GM19023 (cell line): ENCODE measurements around the gene RXFP4.
"Not testable (repeated sequence)": the region's sequence is repeated elsewhere in the genome, so short reads cannot be mapped to it uniquely, and the experiment has no call there.

Source experiments
- ATAC-seq: cut with Tn5 transposase; IDR thresholded peaks from one replicate; pipeline ENCODE4 v1.9.1; 2021; ENCODE audit warnings: mild to moderate bottlenecking, moderate library complexity; ENCODE audit not compliant: unreplicated experiment

Gene RXFP4, protein sequence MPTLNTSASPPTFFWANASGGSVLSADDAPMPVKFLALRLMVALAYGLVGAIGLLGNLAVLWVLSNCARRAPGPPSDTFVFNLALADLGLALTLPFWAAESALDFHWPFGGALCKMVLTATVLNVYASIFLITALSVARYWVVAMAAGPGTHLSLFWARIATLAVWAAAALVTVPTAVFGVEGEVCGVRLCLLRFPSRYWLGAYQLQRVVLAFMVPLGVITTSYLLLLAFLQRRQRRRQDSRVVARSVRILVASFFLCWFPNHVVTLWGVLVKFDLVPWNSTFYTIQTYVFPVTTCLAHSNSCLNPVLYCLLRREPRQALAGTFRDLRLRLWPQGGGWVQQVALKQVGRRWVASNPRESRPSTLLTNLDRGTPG

DNA sequence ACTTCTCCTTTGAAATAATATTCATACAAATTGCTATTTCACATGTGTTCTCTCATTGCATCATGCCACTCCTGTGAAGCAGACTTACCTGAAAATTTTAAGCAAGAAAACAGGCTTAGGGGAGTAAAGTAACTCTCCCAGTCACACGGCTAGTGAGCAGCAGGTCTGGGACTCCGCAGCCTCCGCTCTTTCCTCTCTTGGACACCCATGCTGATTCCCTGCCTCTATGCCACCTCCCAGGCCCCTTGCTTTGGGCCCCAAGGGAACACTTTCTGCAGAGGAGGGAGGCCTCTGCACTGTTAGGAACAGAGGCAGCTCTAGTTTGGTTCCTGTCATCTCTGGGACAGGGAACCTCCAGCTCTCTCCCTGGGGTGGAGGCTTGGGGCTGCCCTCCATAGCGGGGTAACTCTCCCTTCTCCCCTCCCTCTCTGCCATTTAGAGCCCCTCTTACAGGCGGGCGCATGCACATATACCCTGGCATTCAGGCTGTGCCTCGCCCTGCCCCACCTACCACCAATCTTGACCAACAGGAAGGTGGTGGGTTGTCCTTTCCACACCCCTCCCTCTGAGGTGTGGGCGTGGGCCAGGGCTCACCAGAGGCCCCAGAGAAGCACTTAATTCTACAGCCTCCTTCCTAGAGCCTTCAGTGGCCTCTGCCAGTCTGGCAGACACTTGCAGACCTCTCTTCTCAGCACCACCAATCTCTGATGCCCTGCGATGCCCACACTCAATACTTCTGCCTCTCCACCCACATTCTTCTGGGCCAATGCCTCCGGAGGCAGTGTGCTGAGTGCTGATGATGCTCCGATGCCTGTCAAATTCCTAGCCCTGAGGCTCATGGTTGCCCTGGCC, at the start of gene RXFP4:
TSS of gene RXFP4 (plus strand) at position 646 of the 852 bp plus-strand sequence. CDS start at position 718, 72 bp downstream.
- no peak for ATAC-seq

DNA sequence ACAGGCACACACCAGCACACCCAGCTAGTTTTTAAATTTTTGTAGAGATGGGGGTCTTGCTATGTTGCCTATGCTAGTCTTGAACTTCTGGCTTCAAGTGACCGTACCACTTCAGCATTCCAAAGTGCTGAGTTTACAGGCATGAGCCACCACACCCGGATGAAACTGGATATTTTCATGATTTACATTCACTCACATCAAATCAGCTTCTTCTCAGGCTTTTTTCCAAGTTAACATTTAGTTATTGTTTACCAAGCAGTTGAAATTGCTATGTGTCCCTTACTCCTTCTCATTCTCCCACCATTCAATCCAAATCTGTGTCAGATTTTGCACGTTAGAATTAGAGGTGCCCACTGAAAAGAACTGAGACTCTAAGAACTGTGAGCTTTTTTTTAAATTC, 48.6 kb upstream of the RXFP4 start:
- no peak for ATAC-seq

DNA sequence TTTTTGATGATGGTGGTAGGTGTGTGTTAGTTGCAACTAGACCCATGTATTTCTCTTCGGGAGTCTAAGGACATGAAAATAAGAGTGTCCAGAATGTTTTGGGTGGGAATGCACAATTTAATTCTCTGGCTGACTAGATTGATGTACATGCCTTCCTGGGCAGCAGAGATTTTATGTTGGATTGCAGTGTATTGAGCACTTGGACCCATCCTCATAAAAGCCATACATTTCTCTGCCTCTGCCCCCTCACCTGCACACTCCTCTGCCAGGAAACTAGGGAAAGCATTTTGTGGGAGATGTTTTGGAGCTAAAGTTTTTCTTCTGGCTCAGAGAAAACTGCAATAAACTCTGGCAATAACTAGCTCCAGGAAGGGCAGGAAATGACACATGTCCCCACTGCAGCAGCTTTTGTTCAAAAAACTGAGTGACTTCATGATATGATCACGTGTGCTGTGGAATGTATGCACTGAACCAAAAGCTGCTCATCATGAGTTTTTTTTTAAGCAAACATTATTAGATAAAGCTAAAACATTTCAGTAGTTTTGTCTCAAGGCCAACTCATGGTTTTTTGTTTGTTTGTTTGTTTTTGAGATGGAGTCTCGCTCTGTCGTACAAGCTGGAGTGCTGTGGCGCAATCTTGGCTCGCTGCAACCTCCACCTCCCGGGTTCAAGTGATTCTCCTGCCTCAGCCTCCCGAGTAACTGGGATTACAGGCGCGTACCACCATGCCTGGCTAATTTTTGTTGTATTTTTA, 47.9 kb upstream of the RXFP4 start:
- ATAC-seq = no peak

DNA sequence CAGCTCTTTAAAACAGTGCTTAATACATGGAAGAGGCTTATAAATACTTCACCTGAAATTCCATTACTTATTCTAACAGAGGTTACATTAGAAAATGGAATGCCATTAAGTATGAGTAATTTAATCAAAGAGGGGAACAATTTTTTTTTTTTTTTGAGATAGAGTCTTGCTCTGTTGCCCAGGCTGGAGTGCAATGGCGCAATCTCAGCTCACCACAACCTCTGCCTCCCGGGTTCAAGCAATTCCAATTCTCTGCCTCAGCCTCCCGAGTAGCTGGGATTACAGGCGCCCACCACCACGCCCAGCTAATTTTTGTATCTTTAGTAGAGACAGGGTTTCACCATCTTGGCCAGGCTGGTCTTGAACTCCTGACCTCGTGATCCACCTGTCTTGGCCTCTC, 45.8 kb upstream of the RXFP4 start:
- not testable (repeated sequence) for ATAC-seq

DNA sequence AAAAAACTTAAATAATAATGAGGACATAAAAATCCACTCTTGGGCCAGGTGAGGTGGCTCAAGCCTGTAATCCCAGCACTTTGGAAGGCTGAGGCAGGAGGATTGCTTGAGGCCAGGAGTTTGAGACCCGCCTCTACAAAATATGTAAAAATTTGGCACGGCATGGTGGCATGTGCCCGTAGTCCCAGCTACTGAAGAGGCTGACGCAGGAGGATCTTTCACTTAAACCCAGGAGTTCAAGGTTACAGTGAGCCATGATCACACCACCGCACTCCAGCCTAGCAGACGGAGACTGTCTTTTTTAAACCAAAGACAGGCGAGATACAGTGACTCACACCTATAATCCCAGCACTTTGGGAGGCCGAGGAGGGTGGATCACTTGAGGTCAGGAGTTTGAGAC, 45.0 kb upstream of the RXFP4 start:
- ATAC-seq = not testable (repeated sequence)

DNA sequence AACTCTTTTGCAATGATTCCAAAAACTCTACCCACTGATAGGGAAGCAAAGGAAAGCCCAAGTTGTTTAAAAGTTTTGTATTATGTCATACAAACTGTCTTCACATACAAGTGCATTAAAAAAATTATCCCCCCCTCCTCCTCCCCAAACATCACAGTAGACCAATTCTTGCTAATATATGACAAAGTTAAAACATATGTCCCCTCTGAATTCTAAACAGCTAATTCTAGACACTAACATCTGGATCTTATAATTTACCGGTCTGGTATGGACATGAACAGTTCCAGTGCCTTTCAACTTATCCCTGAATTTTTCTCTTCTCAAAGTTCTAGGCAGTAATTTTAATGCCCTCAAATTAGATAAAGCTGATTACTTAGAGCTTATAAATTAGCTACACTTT, 43.7 kb upstream of the RXFP4 start:
- no peak for ATAC-seq

DNA sequence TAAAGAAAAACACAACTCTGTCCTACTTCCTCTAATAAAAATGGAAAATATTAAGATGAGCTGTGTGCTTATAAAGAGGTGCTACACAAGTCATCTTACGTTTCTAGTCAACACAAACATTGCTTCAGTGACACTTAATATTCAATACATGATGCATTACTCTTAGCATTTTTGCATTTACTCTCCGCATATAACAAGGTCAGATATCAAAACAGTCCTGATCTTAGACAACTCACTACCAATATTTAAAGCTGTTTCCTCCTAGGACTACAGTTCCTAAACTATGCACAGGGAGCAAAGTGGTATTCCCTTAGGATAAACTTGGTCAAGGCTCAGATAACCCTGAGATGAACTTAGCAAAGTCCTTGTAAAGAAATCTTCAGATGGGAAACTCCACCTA, 42.5 kb upstream of the RXFP4 start:
- no peak for ATAC-seq

DNA sequence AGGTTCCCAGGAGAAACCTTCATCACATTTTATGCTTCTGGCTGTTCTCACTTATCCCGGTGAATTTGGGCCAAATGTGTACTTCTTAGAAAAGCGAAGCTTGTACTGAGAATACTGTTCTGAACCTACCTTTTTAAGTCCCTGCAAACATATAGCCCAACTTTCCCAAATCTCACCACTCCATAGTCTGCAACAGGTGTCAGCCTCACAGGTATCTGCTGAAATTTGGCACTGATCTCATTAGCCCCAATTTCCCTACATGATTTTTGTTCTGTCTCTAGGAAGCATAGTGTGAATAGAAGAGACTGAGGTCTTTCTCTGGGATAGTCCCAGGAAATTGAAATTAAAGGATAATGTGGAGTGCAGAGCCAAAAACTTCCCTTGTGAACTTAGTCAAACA, 41.8 kb upstream of the RXFP4 start:
- no peak for ATAC-seq

DNA sequence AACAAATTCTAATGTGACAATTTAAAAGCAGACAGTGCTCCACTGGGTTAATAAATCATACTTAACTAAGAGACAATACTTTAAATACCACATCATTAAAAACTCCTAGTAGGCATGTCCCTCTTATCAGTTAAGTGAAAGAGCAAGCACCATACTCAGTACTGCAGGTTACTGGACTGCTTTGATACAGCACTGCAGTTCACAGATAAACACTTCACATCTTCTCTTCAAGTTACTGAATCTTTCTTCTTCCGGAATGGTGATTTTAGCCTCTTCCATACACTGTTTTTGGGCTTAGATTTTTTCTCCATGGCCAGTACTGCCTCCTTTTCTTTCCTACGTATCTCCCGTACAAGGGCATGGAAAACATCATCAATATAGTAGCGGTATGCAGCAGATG, 41.3 kb upstream of the RXFP4 start:
- no peak for ATAC-seq

DNA sequence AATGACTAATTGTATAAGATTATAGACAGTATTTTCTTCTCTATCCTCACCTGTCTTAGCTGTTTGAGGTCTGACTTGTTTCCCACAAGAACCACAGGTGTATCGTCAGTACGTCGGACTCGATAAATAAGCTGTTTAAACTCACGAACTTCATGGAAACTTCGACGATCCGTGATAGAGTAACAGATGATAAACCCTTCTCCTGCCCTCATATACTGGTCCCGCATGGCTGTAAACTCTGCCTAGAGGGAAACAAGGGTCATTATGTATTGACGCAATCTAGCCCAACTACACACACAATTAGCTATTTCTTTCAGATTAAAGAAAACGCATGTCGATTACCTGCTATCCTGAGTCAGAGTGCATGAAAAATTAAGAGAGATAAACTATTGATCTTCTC, 37.2 kb upstream of the RXFP4 start:
- no peak for ATAC-seq

DNA sequence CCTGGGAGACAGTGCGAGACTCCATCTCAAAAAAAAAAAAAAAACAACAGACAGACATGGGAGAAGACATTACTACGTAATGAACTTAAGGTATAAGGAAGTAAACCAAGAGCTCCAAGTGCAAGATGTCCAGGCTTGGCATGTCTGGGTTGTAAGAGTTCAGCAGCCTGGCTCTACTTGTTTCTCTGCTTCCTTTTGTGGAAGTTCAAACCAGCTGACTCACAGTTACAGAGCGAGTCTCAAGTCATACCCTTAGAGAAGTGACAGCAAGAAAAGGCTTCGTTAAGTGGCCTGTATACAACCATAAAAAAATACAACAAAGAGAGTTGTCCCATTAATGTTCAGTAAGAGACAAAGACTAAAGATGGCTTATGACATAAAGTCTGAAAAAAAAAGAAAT, 31.5 kb upstream of the RXFP4 start:
- no peak for ATAC-seq

DNA sequence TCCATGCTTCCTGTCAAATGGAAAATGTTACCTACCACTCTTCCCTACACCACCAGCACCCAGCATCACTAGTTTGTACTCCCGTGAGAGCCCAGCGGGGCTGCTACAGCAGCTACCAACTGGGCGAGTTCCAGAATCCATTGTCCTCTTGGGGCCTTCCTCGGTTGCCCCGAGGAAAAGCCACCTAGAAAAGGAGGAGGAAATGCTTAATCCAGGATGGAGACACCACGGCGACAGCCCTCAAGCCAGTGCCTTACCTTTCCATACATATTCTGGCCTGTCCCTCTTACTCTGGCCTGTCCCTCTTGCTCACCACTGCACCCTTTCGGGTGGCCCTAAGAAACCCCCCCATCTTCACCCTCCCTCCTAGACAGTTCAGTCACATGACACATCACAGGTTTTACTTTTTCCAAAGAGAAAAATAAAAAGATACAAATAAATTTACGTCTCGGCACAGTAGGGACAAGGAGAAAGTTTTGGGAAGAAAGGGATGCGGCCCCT, 30.8 kb upstream of the RXFP4 start:
- ATAC-seq = peak; percentile 33

DNA sequence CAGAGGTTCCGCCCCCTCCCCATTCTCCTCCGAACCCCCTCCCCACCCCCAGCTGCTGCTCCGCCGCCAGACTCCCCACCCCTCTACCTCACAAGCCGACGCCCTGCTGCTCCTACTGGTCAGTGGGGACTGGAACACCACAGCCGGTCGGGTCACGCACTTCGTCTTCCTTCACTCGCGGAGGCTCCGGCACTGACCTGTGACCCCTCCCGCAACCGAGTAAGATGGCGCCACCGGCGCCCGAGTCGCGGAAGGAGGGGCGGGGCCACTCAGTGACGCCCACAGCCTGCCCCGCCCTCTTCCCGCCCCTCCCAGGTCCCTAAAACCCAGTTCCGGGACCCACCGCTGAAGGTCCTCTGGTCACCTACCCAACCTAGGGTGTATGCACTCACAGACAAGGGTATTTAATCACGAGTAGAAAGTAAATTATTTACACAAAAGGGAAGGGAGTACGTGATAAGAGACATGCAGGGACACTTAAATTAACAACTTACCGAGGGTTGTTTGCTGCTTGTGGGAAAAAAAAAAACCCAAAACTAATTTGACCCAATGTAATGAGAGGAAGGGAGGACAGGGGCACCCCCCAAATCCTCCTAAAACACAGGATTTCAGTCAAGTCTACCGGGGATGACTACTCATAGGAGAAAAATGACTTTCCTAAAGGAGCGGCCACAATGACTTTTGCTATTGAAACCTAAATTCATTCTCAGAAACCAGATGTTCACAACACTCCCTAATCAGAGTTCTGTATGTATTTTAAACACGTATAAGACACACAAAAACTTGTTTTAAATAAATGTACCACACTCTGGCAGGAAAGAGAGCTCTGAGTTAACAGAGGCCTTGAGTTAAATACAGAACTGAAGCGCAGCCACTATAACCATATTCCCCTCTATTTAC, 30.0 kb upstream of the RXFP4 start, which contains the start of gene RIT1:
TSS of gene RIT1 (minus strand) at position 194 of the 900 bp plus-strand sequence. CDS start 588 bp downstream, outside the sequence.
- ATAC-seq = peak; percentile 79

DNA sequence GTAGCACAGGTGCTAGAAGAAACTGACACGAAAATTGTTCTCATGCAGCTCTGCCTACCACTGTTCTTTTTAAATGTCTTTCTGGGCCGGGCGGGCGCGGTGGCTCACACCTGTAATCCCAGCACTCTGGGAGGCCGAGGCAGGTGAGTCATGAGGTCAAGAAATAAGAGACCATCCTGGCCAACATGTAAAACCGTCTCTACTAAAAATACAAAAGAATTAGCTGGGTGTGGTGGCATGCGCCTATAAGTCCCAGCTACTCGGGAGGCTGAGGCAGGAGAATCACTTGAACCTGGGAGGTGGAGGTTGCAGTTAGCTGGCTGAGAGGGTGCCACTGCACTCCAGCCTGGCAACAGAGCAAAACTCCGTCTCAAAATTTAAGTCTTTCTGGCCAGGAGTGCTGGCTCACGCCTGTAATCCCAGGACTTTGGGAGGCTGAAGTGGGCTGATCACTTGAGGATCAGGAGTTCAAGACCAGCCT, 29.3 kb upstream of the RXFP4 start:
- ATAC-seq = no peak

DNA sequence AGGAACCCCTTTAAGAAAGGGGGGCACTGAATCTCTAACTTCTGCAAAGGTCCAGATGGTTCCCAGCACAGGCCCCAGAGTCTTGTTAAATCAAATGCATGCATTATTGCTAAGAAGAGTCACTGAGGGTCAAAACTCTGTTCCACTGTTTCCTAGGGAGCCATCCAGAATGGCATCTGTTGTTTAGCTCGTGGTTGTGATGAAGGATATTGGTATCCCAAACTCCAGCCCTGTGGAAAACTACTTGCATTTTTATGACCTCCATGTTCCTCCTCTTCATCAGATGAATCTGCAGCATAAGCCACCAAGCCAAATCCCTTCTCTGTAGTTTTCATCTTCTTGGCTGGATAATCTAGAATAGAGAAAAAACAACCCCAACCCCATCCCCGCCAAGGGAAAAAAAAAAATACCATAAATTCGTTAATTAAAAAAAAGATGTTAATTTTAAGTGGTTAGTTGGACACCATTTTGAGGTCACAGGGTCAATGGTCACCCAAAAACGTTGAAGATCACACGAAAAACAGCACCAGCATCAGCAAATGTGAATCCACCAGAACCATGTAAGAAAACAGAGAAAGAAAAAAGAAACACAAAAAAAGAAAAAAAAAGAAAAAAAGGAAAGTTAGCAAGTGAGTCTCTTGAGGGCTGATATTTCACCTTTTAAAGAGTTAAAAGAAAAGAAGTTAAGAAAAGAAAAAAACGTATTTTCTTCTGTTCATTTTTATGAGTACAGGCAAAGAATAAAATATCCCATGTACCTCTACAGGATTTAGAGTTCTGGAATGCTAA, 27.3 kb upstream of the RXFP4 start:
- no peak for ATAC-seq

DNA sequence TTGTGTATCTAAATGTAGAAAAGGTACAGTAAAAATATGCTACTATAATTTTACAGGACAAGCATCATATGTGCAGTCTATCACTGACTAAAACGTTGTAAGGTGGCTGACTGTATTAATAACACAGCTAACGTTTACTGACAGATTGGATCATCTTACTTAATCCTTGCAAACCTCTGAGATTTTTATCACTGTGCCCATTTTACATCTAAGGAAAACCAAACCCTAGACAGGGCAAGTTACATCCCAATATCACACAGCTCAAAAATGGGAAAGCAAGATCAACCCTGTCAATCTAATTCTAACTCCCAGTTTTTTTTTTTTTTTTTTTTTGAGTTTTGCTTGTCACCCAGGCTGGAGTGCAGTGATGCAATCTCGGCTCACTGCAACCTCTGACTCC, 22.8 kb upstream of the RXFP4 start:
- ATAC-seq = no peak

DNA sequence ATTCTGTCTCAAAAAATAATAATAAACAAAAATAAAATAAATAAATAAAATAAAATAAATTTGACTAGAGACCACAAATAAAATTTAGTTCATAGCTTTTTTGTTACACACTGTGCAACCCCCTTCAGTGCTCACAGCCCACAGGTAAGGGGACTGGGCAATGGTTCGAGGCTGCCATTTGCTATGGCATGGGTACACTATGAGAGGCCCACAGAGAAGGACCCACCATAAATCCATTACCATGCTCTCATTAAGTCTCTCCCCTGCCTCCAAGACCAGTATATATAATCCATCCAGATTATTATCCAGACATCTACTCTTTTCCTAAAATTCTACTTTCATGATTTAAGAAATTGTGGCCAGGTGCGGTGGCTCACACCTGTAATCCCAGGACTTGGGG, 21.6 kb upstream of the RXFP4 start:
- ATAC-seq = no peak

DNA sequence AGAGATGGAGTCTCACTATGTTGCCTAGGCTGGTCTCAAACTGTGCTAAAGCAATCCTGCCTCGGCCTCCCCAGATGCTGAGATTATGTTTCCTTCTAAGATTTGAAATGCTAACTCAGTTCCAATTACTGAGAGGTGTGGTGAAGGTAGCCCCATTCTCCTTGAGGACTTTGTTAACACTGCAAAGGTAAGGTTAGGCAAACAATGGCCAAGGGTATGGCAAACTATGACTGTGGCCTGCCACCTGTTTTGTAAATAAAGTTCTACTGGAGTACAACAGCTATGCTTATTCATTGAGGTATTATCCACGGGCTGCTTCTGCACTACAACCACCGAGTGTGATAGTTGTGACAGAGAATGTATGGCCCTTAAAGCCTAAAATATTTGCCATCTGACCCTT, 20.7 kb upstream of the RXFP4 start:
- no peak for ATAC-seq

DNA sequence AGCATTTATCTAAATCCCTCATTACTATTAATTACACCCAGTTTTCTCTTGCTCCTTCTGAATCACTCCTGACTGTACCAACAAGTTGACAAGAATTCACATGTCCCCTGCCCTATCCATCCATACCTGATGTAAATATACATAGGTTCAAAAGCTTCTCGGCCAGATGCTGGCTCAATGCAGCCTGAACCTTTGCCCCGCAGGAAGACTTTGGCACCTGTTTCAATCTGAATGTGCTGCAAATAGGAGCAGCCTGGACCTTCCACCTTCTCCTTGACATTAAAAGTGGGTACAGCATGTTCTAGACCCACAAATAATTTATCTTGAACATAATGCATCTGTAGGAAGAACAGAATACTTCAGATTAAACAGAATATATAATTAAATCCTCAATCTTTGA, 15.9 kb upstream of the RXFP4 start:
- ATAC-seq = no peak
